HepG2 (cell line): Measurements from ENCODE around the gene CST8. TPM values are rescaled to one million over a fixed set of nuclear protein-coding genes. Genes with fewer than 3 reads are reported as not detected.

Experiments
- ATAC-seq: fragments of 200-7000 bp; cut with Tn5 transposase; 3 replicates; pipeline ENCODE4 v1.9.1; 2020; ENCODE audit warnings: mild to moderate bottlenecking, moderate library complexity
- BruUV-seq: library from RNA; stranded (reverse); fragments of 400-500 nt; replicated peaks from 2 replicates; lab custom pipeline; 2021; lab: Mats Ljungman, UMichigan
- CTCF ChIA-PET: fragments of 300-600 bp; formaldehyde crosslinking; extraction: SDS; loops from one replicate; lab custom pipeline; 2021; ENCODE audit warnings: low total read pairs, inconsistent platforms, low intra/inter-chr PET ratio; lab: Yijun Ruan, JAX
- POLR2A ChIA-PET: fragments of 350-600 bp; sonication (Branson Sonifier 250); formaldehyde crosslinking; loops from one replicate; lab custom pipeline; 2020; ENCODE audit warnings: antibody characterized with exemption, inconsistent platforms; lab: Yijun Ruan, JAX
- DNase-seq: peaks from one replicate; pipeline ENCODE4 v3.0.0-alpha.2; 2015; ENCODE audit warnings: low spot score
- FAIRE-seq: peaks from 3 replicates; lab custom pipeline; 2011; peaks lifted over from hg19 to GRCh38; lab: Jason Lieb, UNC
- H2AFZ ChIP-seq: one replicate; pipeline ENCODE4 v1.6.1; 2011; ENCODE audit warnings: low read length, inconsistent platforms
- H3K27ac ChIP-seq: fragments of 300-600 bp; 3 replicates; pipeline ENCODE4 v1.8.0; 2011; ENCODE audit warnings: mixed run types, mild to moderate bottlenecking, mixed read lengths, low read length, inconsistent platforms; ENCODE audit not compliant: insufficient read depth; ENCODE audit errors: extremely low read length
- H3K27me3 ChIP-seq, 2 experiments: fragments of 200-600 bp in 1 of 2; 2 replicates in 1 of 2; 3 replicates in 1 of 2; pipeline versions ENCODE4 v1.6.0 to v1.8.0; 2011; ENCODE audit warnings: low read length in 2 of 2, mild to moderate bottlenecking in 2 of 2, moderate library complexity in 2 of 2, inconsistent platforms in 1 of 2; ENCODE audit not compliant: insufficient read depth in 2 of 2, control insufficient read depth in 1 of 2
- H3K36me3 ChIP-seq, 2 experiments: fragments of 200-600 bp in 1 of 2; replicated peaks in 1 of 2; 2 replicates in 1 of 2; 3 replicates in 1 of 2; pipeline versions ENCODE4 v1.5.1 to v1.8.0; 2011; ENCODE audit warnings: low read length in 2 of 2, inconsistent platforms in 1 of 2; ENCODE audit not compliant: insufficient read depth in 2 of 2, control insufficient read depth in 1 of 2
- H3K4me1 ChIP-seq: 2 replicates; pipeline ENCODE4 v1.5.1; 2012; ENCODE audit warnings: low read length, inconsistent platforms; ENCODE audit not compliant: insufficient read depth
- H3K4me2 ChIP-seq: 2 replicates; pipeline ENCODE4 v1.6.0; 2011; ENCODE audit warnings: low read depth, low read length, inconsistent platforms
- H3K4me3 ChIP-seq, 3 experiments: fragments of 200-600 bp in 1 of 3; sonication (generic), shearing (Covaris generic) in 1 of 3; replicated peaks in 1 of 3; 2 replicates each; pipeline ENCODE4 v1.5.1; 2011 to 2016; ENCODE audit warnings: low read length in 3 of 3, inconsistent platforms in 2 of 3, low read depth in 2 of 3, mild to moderate bottlenecking in 2 of 3, control low read depth in 1 of 3, mixed read lengths in 1 of 3; ENCODE audit not compliant: insufficient read depth in 1 of 3
- H3K79me2 ChIP-seq: one replicate; pipeline ENCODE4 v1.6.1; 2011; ENCODE audit warnings: low read length, inconsistent platforms; ENCODE audit not compliant: insufficient read depth
- H3K9ac ChIP-seq: 2 replicates; pipeline ENCODE4 v1.6.0; 2011; ENCODE audit warnings: mild to moderate bottlenecking, low read depth, low read length, inconsistent platforms; ENCODE audit not compliant: insufficient read depth
- H3K9me3 ChIP-seq: 2 replicates; pipeline ENCODE4 v1.5.1; 2012; ENCODE audit warnings: mild to moderate bottlenecking, low read length
- H4K20me1 ChIP-seq: 2 replicates; pipeline ENCODE4 v1.6.0; 2011; ENCODE audit warnings: inconsistent platforms, mild to moderate bottlenecking, low read length, moderate library complexity; ENCODE audit not compliant: insufficient read depth
- GTF2F1 ChIP-seq: fragments of 150-350 bp; IDR thresholded peaks from 2 replicates; pipeline ENCODE4 v1.6.1; 2014; ENCODE audit warnings: low read length
- HIVEP1 ChIP-seq: sonication (generic); formaldehyde crosslinking; IDR thresholded peaks from 2 replicates; pipeline ENCODE4 v1.4.0; 2020; ENCODE audit warnings: mild to moderate bottlenecking, missing genetic modification reagents
- KDM1A ChIP-seq: IDR thresholded peaks from 2 replicates; pipeline ENCODE4 v1.6.1; 2016; ENCODE audit warnings: missing compliant biosample characterization
- MTF2 ChIP-seq: sonication (generic); formaldehyde crosslinking; IDR thresholded peaks from 2 replicates; pipeline ENCODE4 v1.5.0; 2020; ENCODE audit warnings: missing genetic modification reagents, borderline replicate concordance
- NKX3-1 ChIP-seq: sonication (generic); formaldehyde crosslinking; IDR thresholded peaks from 2 replicates; pipeline ENCODE4 v1.5.0; 2020; ENCODE audit warnings: missing genetic modification reagents
- NR2C2 ChIP-seq: sonication (generic); formaldehyde crosslinking; IDR thresholded peaks from 2 replicates; pipeline ENCODE4 v1.4.0; 2020; ENCODE audit warnings: missing genetic modification reagents, mild to moderate bottlenecking, moderate library complexity, borderline replicate concordance
- PAWR ChIP-seq: sonication (generic); formaldehyde crosslinking; IDR thresholded peaks from 2 replicates; pipeline ENCODE4 v1.4.0; 2020; ENCODE audit warnings: missing genetic modification reagents, mild to moderate bottlenecking, borderline replicate concordance
- RFX1 ChIP-seq: fragments of 450-650 bp; IDR thresholded peaks from 2 replicates; pipeline ENCODE4 v1.6.1; 2017
- ZNF256 ChIP-seq: sonication (generic); formaldehyde crosslinking; conservative IDR thresholded peaks from 2 replicates; pipeline ENCODE4 v1.4.0; 2020; ENCODE audit warnings: missing genetic modification reagents
- ZNF329 ChIP-seq: sonication (generic); formaldehyde crosslinking; IDR thresholded peaks from 2 replicates; pipeline ENCODE4 v1.9.0; 2021; ENCODE audit warnings: low read depth, mild to moderate bottlenecking, missing genetic modification reagents
- ZNF652 ChIP-seq: IDR thresholded peaks from 2 replicates; pipeline ENCODE4 v1.6.1; 2016; ENCODE audit warnings: low read depth, borderline replicate concordance
- ZNF713 ChIP-seq: sonication (generic); formaldehyde crosslinking; IDR thresholded peaks from 2 replicates; pipeline ENCODE4 v1.4.0; 2020; ENCODE audit warnings: mild to moderate bottlenecking, missing genetic modification reagents
- ZNF792 ChIP-seq: IDR thresholded peaks from 2 replicates; pipeline ENCODE4 v1.6.1; 2016
- WGBS: methylation state at CpG from one replicate; pipeline ENCODE4 v1.1.6; 2017; ENCODE audit warnings: low lambda C conversion rate; 5-methylcytosine and 5-hydroxymethylcytosine counted together
- in situ Hi-C: cut with HindIII; loops from 2 replicates; pipeline ENCODE4 v1.10.0; 2017; ENCODE audit warnings: low pct_unique_long_range_greater_than_20kb; ENCODE audit not compliant: extremely low pct_ligation_motif_present
- intact Hi-C: fragments of 100-400 bp; cut with micrococcal nuclease; formaldehyde crosslinking; loops from one replicate; pipeline ENCODE4 v1.10.0; 2022; ENCODE audit not compliant: unreplicated experiment
- polyA plus RNA-seq, 8 experiments: library from polyadenylated mRNA; depleted of rRNA in 3 of 8; stranded (reverse) in 7 of 8; unstranded in 1 of 8; fragments of >200 nt; fragmentation: Illumina TruSeq in 4 of 8; extraction: Trizol in 4 of 8; gene quantifications; 2 replicates each; pipeline versions ENCODE4 v1.2.1 to v1.2.3, GENCODE V29; 2011 to 2016; ENCODE audit warnings: low read depth in 4 of 8, missing spikeins in 1 of 8, mixed read lengths in 1 of 8; ENCODE audit not compliant: insufficient read depth in 1 of 8
- total RNA-seq, 5 experiments: library from RNA; depleted of rRNA; stranded (reverse); fragments of >200 nt; fragmentation: Illumina TruSeq; extraction: Trizol; gene quantifications; 2 replicates each; pipeline ENCODE4 v1.2.3, GENCODE V29; 2016; ENCODE audit warnings: low read depth in 1 of 5
- TF ChIP-seq, protein P1 (sequence below): sonication (generic); formaldehyde crosslinking; IDR thresholded peaks from 2 replicates; pipeline ENCODE4 v1.5.0; 2020; ENCODE audit warnings: missing genetic modification reagents
- TF ChIP-seq, protein P2 (sequence below): sonication (generic); formaldehyde crosslinking; IDR thresholded peaks from 2 replicates; pipeline ENCODE4 v1.8.1; 2023; ENCODE audit warnings: mild to moderate bottlenecking, missing genetic modification reagents
- TF ChIP-seq, protein P3 (sequence below): IDR thresholded peaks from 2 replicates; pipeline ENCODE4 v1.6.1; 2016; ENCODE audit warnings: missing compliant biosample characterization, missing genetic modification reagents, borderline replicate concordance

Gene CST8
- total and polyA plus RNA-seq, 2 of the 13 experiments (the other 11 are each of a cell fraction or from before 2014, with no cell fraction given), result not detected

DNA sequence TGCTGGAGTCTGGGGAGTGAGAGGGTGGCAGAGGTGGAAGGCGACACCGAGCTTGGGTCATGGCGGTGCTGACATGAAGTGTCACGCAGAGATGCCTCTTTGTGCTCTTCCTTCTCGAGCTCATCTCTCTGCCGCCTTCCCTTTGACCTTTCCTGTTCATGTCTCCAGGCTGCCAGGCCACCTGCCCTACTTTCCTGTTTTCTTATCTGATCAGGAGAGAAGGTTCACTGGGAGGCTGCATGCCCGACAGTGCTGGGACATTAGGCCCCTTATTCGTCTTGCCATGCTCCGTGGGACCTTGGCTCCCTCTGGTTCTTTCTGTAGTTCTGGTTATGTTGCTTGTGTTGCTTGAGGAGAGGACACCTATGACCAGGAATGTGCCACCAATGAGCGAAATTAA, 33.2 kb downstream of the CST8 start:
- in situ Hi-C loops, result no loop called here
- Histone ChIP-seq H3K4me2 (no peak overlapping the region), H3K9ac (no peak overlapping the region), H3K4me1 (peaks cover 25% of the 10 kb centered on the region), H3K9me3 (peaks cover 4% of the 10 kb centered on the region; the same call in 1 of the 2 replicates), H3K27ac (no peak overlapping the region), H3K79me2 (no peaks in the 10 kb centered on the region)
- WGBS, result 52% methylated on average over 10 of the region's 10 CpGs
- no TSS peak for BruUV-seq
- DNase-seq (no peak), ATAC-seq (no peak)
- ChIA-PET CTCF (no interaction called here), POLR2A (no interaction called here)
- intact Hi-C loops, result no loop called here
- no peak for TF ChIP-seq ZNF713
- no peak for TF ChIP-seq NKX3-1 (CRISPR knock-in tag)
- no peak for TF ChIP-seq KDM1A (CRISPR knock-in tag)
- TF ChIP-seq HIVEP1 (CRISPR knock-in tag), result no peak
- no peak for TF ChIP-seq ZNF329 (CRISPR knock-in tag)
- TF ChIP-seq PAWR (CRISPR knock-in tag), result no peak
- TF ChIP-seq, protein P1, sequence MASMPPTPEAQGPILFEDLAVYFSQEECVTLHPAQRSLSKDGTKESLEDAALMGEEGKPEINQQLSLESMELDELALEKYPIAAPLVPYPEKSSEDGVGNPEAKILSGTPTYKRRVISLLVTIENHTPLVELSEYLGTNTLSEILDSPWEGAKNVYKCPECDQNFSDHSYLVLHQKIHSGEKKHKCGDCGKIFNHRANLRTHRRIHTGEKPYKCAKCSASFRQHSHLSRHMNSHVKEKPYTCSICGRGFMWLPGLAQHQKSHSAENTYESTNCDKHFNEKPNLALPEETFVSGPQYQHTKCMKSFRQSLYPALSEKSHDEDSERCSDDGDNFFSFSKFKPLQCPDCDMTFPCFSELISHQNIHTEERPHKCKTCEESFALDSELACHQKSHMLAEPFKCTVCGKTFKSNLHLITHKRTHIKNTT, result no peak
- no peak for TF ChIP-seq NR2C2 (CRISPR knock-in tag)
- TF ChIP-seq RFX1, result no peak
- TF ChIP-seq, all 625 proteins: peak for 0
- Histone ChIP-seq H2AFZ (no peak overlapping the region), H3K4me3 (no peak overlapping the region), H4K20me1 (no peaks in the 10 kb centered on the region), H3K36me3 (no peaks in the 10 kb centered on the region), H3K27me3 (0 out of 5 replicates have a peak, but pooled peaks cover 0 to 8% of the 10 kb centered on the region in 2 experiments)
- no peak for FAIRE-seq

DNA sequence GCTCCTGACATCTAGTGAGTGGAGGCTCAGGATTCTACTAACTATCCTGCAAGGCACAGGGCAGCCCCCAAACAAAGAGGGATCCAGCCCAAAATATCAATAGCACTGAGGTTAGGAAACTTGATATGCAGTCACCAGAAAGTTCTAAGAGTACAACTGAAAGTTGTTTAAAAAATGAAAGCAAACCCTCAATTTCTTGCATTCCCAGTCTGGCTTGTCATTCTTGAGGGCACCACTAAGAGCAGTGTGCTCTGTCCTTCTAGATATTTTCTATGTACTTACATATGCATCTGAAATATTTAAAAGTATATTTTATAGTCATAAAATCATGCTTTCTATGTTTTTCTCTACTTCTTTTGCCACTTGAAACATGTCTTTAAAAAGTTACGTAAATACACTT, 35.9 kb downstream of the CST8 start:
- no peak for ATAC-seq
- Histone ChIP-seq H3K9ac (no peak overlapping the region), H3K4me3 (no peak overlapping the region), H3K4me1 (no peaks in the 10 kb centered on the region), H3K27me3 (0 out of 5 replicates have a peak, but pooled peaks cover 0 to 8% of the 10 kb centered on the region in 2 experiments), H3K27ac (no peak overlapping the region), H3K36me3 (no peaks in the 10 kb centered on the region), H2AFZ (no peak overlapping the region), H3K4me2 (no peak overlapping the region), H3K79me2 (no peaks in the 10 kb centered on the region), H4K20me1 (no peaks in the 10 kb centered on the region), H3K9me3 (peaks cover 4% of the 10 kb centered on the region; the same call in 1 of the 2 replicates)
- BruUV-seq, result no TSS peak
- in situ Hi-C loops, result no loop called here
- whole genome bisulfite sequencing, result 96% methylated on average over 1 of the region's 1 CpG
- TF ChIP-seq, protein P2, sequence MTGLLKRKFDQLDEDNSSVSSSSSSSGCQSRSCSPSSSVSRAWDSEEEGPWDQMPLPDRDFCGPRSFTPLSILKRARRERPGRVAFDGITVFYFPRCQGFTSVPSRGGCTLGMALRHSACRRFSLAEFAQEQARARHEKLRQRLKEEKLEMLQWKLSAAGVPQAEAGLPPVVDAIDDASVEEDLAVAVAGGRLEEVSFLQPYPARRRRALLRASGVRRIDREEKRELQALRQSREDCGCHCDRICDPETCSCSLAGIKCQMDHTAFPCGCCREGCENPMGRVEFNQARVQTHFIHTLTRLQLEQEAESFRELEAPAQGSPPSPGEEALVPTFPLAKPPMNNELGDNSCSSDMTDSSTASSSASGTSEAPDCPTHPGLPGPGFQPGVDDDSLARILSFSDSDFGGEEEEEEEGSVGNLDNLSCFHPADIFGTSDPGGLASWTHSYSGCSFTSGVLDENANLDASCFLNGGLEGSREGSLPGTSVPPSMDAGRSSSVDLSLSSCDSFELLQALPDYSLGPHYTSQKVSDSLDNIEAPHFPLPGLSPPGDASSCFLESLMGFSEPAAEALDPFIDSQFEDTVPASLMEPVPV (CRISPR knock-in tag), result no peak
- TF ChIP-seq ZNF256 (CRISPR knock-in tag), result no peak
- TF ChIP-seq GTF2F1, result no peak
- no peak for TF ChIP-seq MTF2 (CRISPR knock-in tag)
- TF ChIP-seq ZNF652 (CRISPR knock-in tag), result no peak
- TF ChIP-seq, protein P3, sequence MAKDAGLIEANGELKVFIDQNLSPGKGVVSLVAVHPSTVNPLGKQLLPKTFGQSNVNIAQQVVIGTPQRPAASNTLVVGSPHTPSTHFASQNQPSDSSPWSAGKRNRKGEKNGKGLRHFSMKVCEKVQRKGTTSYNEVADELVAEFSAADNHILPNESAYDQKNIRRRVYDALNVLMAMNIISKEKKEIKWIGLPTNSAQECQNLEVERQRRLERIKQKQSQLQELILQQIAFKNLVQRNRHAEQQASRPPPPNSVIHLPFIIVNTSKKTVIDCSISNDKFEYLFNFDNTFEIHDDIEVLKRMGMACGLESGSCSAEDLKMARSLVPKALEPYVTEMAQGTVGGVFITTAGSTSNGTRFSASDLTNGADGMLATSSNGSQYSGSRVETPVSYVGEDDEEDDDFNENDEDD (CRISPR knock-in tag), result no peak
- no peak for TF ChIP-seq ZNF792 (CRISPR knock-in tag)
- CTCF ChIA-PET, result no interaction called here
- FAIRE-seq, result no peak
- intact Hi-C loops, result no loop called here
- DNase-seq, result no peak
- POLR2A ChIA-PET, result no interaction called here
